ENCODE results near the gene ADARB2.

ADARB2 gene

GRCh38 chr10:1413823-1414222 is 323.5 kb downstream of the ADARB2 start:
- no peak for DNase-seq (ENCODE audit: low spot score)
- no peak for FAIRE-seq

- DNase-seq (ENCODE audit: low spot score) = no peak
- FAIRE-seq = no peak
These were observed 324.1 kb downstream of the ADARB2 start for GRCh38 chr10:1413256-1413655.

- FAIRE-seq = no peak
- DNase-seq (ENCODE audit: low spot score) = no peak
These were observed 324.7 kb downstream of the ADARB2 start for GRCh38 chr10:1412531-1413189.

- no peak for DNase-seq (ENCODE audit: low spot score)
- FAIRE-seq = no peak
These were observed 325.4 kb downstream of the ADARB2 start for GRCh38 chr10:1411956-1412355.

GRCh38 chr10:1411451-1411850 is 325.9 kb downstream of the ADARB2 start:
- no peak for DNase-seq (ENCODE audit: low spot score)
- no peak for FAIRE-seq

- no peak for DNase-seq (ENCODE audit: low spot score)
- FAIRE-seq = no peak
These were observed 326.6 kb downstream of the ADARB2 start for GRCh38 chr10:1410469-1411395.

- DNase-seq (ENCODE audit: low spot score) (no peak), FAIRE-seq (no peak)
These were observed 327.3 kb downstream of the ADARB2 start for GRCh38 chr10:1410032-1410431.

- FAIRE-seq = no peak
- DNase-seq (ENCODE audit: low spot score) = no peak
These were observed 327.9 kb downstream of the ADARB2 start for GRCh38 chr10:1409392-1409791.

- DNase-seq (ENCODE audit: low spot score) = no peak
- FAIRE-seq = no peak
These were observed 328.5 kb downstream of the ADARB2 start for GRCh38 chr10:1408651-1409367.

GRCh38 chr10:1406967-1407945 is 330.1 kb downstream of the ADARB2 start:
- DNase-seq (ENCODE audit: low spot score) (no peak), FAIRE-seq (no peak)

- FAIRE-seq (no peak), DNase-seq (ENCODE audit: low spot score) (no peak)
These were observed 331.0 kb downstream of the ADARB2 start for GRCh38 chr10:1406132-1406966.

- no peak for FAIRE-seq
These were observed 332.7 kb downstream of the ADARB2 start for GRCh38 chr10:1404323-1405260.

GRCh38 chr10:1403508-1404322 is 333.6 kb downstream of the ADARB2 start:
- no peak for DNase-seq (ENCODE audit: low spot score)
- no peak for FAIRE-seq

More at GRCh38 chr10:1404323-1405260, 332.7 kb downstream of the ADARB2 start:
- DNase-seq (ENCODE audit: low spot score) = no peak

GRCh38 chr10:1402816-1403507 is 334.4 kb downstream of the ADARB2 start:
- FAIRE-seq (no peak), DNase-seq (ENCODE audit: low spot score) (no peak)

- no peak for FAIRE-seq
These were observed 335.1 kb downstream of the ADARB2 start for GRCh38 chr10:1402016-1402770.

More at GRCh38 chr10:1402016-1402770, 335.1 kb downstream of the ADARB2 start:
- no peak for DNase-seq (ENCODE audit: low spot score)
